Measurements from ENCODE around the gene LRP4.

LRP4 gene

DNA sequence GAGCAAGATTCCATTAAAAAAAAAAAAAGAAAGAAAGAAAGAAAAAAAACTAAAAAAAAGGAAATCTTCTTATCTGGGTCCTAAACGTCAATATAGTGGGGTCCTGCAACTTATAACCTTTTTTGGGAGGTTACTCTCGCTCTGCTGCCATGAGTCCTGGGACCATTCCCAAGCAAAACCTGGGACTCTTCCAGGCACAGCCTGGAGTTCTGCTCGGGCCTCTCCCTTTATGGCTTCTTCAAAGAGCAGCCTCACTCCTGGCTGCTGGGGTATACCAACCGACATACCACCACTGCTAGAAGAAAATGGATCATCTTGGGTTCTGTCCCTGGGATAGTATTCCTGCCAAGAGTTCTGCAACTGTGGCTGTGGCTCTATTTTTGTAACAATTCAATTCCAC, 58.1 kb downstream of the LRP4 start:
- TF ChIP-seq, protein P1, sequence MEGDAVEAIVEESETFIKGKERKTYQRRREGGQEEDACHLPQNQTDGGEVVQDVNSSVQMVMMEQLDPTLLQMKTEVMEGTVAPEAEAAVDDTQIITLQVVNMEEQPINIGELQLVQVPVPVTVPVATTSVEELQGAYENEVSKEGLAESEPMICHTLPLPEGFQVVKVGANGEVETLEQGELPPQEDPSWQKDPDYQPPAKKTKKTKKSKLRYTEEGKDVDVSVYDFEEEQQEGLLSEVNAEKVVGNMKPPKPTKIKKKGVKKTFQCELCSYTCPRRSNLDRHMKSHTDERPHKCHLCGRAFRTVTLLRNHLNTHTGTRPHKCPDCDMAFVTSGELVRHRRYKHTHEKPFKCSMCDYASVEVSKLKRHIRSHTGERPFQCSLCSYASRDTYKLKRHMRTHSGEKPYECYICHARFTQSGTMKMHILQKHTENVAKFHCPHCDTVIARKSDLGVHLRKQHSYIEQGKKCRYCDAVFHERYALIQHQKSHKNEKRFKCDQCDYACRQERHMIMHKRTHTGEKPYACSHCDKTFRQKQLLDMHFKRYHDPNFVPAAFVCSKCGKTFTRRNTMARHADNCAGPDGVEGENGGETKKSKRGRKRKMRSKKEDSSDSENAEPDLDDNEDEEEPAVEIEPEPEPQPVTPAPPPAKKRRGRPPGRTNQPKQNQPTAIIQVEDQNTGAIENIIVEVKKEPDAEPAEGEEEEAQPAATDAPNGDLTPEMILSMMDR (IDR thresholded peaks at IDR 0.05; ENCODE audit: low read depth, low read length), result no peak
- Histone ChIP-seq H3K27me3 (no peaks in the 10 kb centered on the region), H3K4me3 (ENCODE audit: low read depth, low read length) (no peak overlapping the region), H3K4me1 (no peaks in the 10 kb centered on the region), H3K36me3 (no peaks in the 10 kb centered on the region), H3K9me3 (no peaks in the 10 kb centered on the region)
- DNase-seq, result no peak

GRCh38 chr11:46858920-46859546, 59.3 kb downstream of the LRP4 start:
- Histone ChIP-seq H3K27me3 (no peaks in the 10 kb centered on the region), H3K36me3 (no peaks in the 10 kb centered on the region), H3K9me3 (no peaks in the 10 kb centered on the region), H3K4me3 (ENCODE audit: low read depth, low read length) (no peak overlapping the region), H3K4me1 (no peaks in the 10 kb centered on the region)
- DNase-seq, result no peak
- TF ChIP-seq, protein P1 (IDR thresholded peaks at IDR 0.05; ENCODE audit: low read depth, low read length), result no peak

DNA sequence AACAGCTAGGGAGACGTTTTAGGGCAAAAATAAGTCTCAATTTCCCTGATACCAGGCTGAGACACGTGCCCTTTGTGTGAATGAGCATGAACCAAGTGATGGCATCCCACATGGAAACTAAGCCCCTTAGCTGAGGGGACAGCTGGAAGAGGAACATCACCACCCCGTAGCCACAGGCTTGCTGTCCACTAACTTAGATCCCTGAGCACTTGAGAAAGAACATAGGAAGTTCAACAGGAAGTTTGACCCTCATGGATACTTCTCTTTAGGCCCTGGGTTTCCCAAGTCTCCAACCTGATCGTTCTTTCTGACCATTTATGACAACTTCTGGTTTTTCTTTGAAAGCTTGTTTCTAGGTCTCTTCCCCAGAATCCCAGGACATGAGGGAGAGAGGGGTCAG, 60.7 kb downstream of the LRP4 start:
- no peak for DNase-seq
- no peaks in the 10 kb centered on the region for H3K9me3 ChIP-seq
- H3K36me3 ChIP-seq, result no peaks in the 10 kb centered on the region
- H3K4me1 ChIP-seq, result no peaks in the 10 kb centered on the region
- H3K27me3 ChIP-seq, result no peaks in the 10 kb centered on the region
- TF ChIP-seq, protein P1 (IDR thresholded peaks at IDR 0.05; ENCODE audit: low read depth, low read length), result no peak
- no peak overlapping the region for H3K4me3 ChIP-seq (ENCODE audit: low read depth, low read length)

DNA sequence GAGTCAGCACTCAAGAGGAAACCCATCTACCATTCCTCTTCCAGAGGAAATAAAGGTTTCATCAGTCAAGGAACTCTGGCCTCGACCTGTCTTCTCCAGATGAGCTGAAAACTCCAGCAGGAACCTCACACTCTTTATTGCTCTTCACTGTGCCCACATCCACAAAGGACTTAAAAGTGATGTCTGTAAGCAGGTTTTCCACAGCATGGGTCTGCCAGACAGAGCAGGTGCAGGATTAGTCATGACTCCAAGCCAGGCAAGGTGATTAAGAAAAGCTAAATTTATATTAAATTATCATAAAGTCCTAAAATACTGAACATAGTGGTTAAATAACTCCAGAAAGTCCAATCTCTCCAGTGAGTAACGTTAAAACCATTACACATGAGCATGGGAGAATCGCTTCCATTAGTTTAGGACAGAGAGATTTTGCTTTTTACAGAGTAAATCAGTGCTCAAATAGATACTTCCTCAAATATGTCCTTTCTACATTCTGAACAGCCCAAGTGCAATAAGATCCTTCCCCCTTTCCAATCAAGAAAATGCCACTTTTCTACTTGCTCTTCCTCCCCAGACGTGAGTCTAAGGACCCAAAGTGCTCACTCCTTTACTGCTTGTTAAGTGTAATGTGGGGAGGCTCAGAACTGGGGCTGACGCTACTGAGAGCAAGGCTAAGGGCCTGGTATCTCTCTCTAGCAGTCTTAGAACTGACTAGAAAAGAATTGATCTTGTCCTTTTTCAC, 61.6 kb downstream of the LRP4 start:
- no peak for DNase-seq
- no peaks in the 10 kb centered on the region for H3K27me3 ChIP-seq
- H3K9me3 ChIP-seq, result no peaks in the 10 kb centered on the region
- no peaks in the 10 kb centered on the region for H3K4me1 ChIP-seq
- H3K4me3 ChIP-seq (ENCODE audit: low read depth, low read length), result no peak overlapping the region
- TF ChIP-seq, protein P1 (IDR thresholded peaks at IDR 0.05; ENCODE audit: low read depth, low read length), result no peak
- no peaks in the 10 kb centered on the region for H3K36me3 ChIP-seq

DNA sequence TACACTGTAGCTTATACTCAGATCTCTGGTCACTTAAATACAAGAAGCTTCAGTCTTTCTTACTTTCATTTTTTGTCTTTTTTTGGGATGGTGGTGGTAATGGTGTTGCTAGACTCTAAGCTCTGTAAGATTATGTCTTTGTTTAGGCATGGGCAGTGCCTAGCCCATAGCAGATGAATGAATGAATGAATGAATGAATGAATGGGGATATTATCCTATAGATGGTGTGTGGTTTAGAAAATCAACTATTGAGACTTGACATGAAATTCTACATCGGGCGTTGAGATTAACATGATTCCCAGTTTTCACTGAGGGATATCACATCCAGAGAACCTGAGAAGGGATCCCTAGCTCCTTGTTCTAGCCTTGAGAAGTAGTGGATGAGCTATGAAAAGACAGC, 62.5 kb downstream of the LRP4 start:
- TF ChIP-seq, protein P1 (IDR thresholded peaks at IDR 0.05; ENCODE audit: low read depth, low read length), result no peak
- H3K9me3 ChIP-seq, result no peaks in the 10 kb centered on the region
- DNase-seq, result no peak
- H3K4me1 ChIP-seq, result no peaks in the 10 kb centered on the region
- no peak overlapping the region for H3K4me3 ChIP-seq (ENCODE audit: low read depth, low read length)
- H3K27me3 ChIP-seq, result no peaks in the 10 kb centered on the region
- no peaks in the 10 kb centered on the region for H3K36me3 ChIP-seq

GRCh38 chr11:46855167-46855566, 63.2 kb downstream of the LRP4 start:
- TF ChIP-seq, protein P1 (IDR thresholded peaks at IDR 0.05; ENCODE audit: low read depth, low read length), result no peak
- no peaks in the 10 kb centered on the region for H3K4me1 ChIP-seq
- no peaks in the 10 kb centered on the region for H3K36me3 ChIP-seq
- DNase-seq, result no peak
- no peaks in the 10 kb centered on the region for H3K9me3 ChIP-seq
- H3K4me3 ChIP-seq (ENCODE audit: low read depth, low read length), result no peak overlapping the region
- H3K27me3 ChIP-seq, result no peaks in the 10 kb centered on the region
